CD4-positive, alpha-beta T cell (primary cell): Measurements from ENCODE around the gene CACNB3. TPM values are rescaled to one million over a fixed set of nuclear protein-coding genes. Genes with fewer than 3 reads are reported as not detected.

ENCODE experiments used
- ATAC-seq: fragments of 200-7000 bp; cut with Tn5 transposase; one replicate; pipeline ENCODE4 v1.10.0; 2022; ENCODE audit warnings: mild to moderate bottlenecking; ENCODE audit not compliant: poor library complexity
- CTCF ChIA-PET: fragments of 350-600 bp; sonication (Branson Sonifier 250); formaldehyde crosslinking; loops from one replicate; lab custom pipeline; 2021; ENCODE audit warnings: antibody characterized with exemption, inconsistent platforms; lab: Charles Lee
- POLR2A ChIA-PET: fragments of 350-600 bp; sonication (Branson Sonifier 250); formaldehyde crosslinking; loops from one replicate; lab custom pipeline; 2021; ENCODE audit warnings: antibody characterized with exemption, inconsistent platforms; lab: Charles Lee
- DNase-seq, 14 experiments: peaks; one replicate each; pipeline ENCODE4 v3.0.0-alpha.2; 2013 to 2020; ENCODE audit warnings: mixed read lengths in 2 of 14
- H3K27ac ChIP-seq, 2 donors: one replicate each; pipeline versions ENCODE4 v1.5.1 to v1.7.0; 2013; ENCODE audit warnings: low read length in 2 of 2, low read depth in 1 of 2, mild to moderate bottlenecking in 1 of 2
- H3K27me3 ChIP-seq, 2 experiments: 1 replicate in 1 of 2; 2 replicates in 1 of 2; pipeline versions ENCODE4 v1.6.1 to v1.7.0; 2013; ENCODE audit warnings: low read length in 2 of 2, control low read depth in 1 of 2, mild to moderate bottlenecking in 1 of 2, moderate library complexity in 1 of 2; ENCODE audit not compliant: insufficient read depth in 2 of 2, control insufficient read depth in 1 of 2
- H3K36me3 ChIP-seq: one replicate; pipeline ENCODE4 v1.6.1; 2013; ENCODE audit warnings: low read length, control low read depth; ENCODE audit not compliant: insufficient read depth
- H3K4me1 ChIP-seq: one replicate; pipeline ENCODE4 v1.6.1; 2013; ENCODE audit warnings: low read length, control low read depth; ENCODE audit not compliant: insufficient read depth
- H3K4me3 ChIP-seq: one replicate; pipeline ENCODE4 v1.5.1; 2013; ENCODE audit warnings: mild to moderate bottlenecking, low read length, moderate library complexity
- H3K9me3 ChIP-seq, 2 experiments: 1 replicate in 1 of 2; 2 replicates in 1 of 2; pipeline versions ENCODE4 v1.6.1 to v1.7.0; 2013; ENCODE audit warnings: low read length in 2 of 2, mild to moderate bottlenecking in 2 of 2, control low read depth in 1 of 2, moderate library complexity in 1 of 2; ENCODE audit not compliant: control insufficient read depth in 1 of 2, insufficient read depth in 1 of 2
- H3K27ac Mint-ChIP-seq: one replicate; pipeline ENCODE4 v1.8.0; 2020; ENCODE audit warnings: mixed read lengths
- H3K27me3 Mint-ChIP-seq: one replicate; pipeline ENCODE4 v1.8.0; 2021; ENCODE audit warnings: mixed read lengths
- H3K36me3 Mint-ChIP-seq: one replicate; pipeline ENCODE4 v1.8.0; 2021; ENCODE audit warnings: low read depth, mixed read lengths
- H3K4me1 Mint-ChIP-seq: one replicate; pipeline ENCODE4 v1.8.0; 2021; ENCODE audit warnings: low read depth, mixed read lengths
- H3K4me3 Mint-ChIP-seq: one replicate; pipeline ENCODE4 v1.8.0; 2020; ENCODE audit warnings: mild to moderate bottlenecking, mixed read lengths
- H3K9me3 Mint-ChIP-seq: one replicate; pipeline ENCODE4 v1.8.0; 2020; ENCODE audit warnings: mixed read lengths
- intact Hi-C, 2 experiments: fragments of 100-400 bp; cut with DNase I in 1 of 2; cut with micrococcal nuclease in 1 of 2; formaldehyde crosslinking; loops; one replicate each; pipeline versions ENCODE4 v1.15.1 to v1.9.0; 2023 to 2025; cut with DNase I, micrococcal nuclease
- total RNA-seq, 174 experiments: library from RNA in 2 of 174; stranded (reverse) in 2 of 174; gene quantifications; one replicate each; pipeline ENCODE4 v1.2.3 and lab custom pipeline; 2021 to 2026
- TF ChIP-seq, protein P1 (sequence below): fragments of 200-600 bp; IDR thresholded peaks from one replicate; pipeline ENCODE4 v1.8.0; 2022; ENCODE audit warnings: antibody characterized with exemption, mild to moderate bottlenecking

Gene CACNB3
- total RNA-seq, 2 experiments from 2014 or later, result 3.9 to 5.7 TPM

DNA sequence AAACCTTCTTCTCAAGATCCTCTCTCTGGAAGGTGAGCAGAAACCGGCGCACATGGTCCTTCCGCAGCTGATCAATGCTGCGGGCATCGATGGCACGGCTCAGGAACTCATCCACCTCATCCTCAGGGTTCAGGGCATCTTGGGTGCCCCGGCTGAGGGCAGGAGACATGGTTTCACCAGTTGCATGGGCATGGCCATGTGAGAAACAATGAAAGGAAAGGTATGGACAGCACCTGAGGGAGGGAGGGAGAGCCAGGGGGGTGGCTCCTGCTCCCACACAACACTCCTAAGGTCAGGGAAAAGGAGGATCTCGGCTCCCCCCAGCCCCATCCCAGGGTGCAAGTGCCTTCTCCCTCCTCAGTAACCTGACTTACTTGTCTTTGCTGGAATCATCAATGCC, 43.0 kb upstream of the CACNB3 start:
- Histone ChIP-seq H3K36me3 (no peaks in the 10 kb centered on the region), H3K27ac (no peak overlapping the region), H3K27me3 (no peaks in the 10 kb centered on the region), H3K4me3 (no peak overlapping the region), H3K4me1 (no peaks in the 10 kb centered on the region), H3K9me3 (peaks cover 0 to 4% of the 10 kb centered on the region in 2 experiments)
- Mint-ChIP-seq H3K4me1 (no peaks in the 10 kb centered on the region), H3K36me3 (no peaks in the 10 kb centered on the region), H3K27me3 (no peaks in the 10 kb centered on the region), H3K27ac (no peak overlapping the region), H3K4me3 (no peak overlapping the region), H3K9me3 (no peaks in the 10 kb centered on the region)
- no peak for ATAC-seq
- ChIA-PET POLR2A (no interaction called here), CTCF (no interaction called here)
- no peak for DNase-seq
- TF ChIP-seq, protein P1, sequence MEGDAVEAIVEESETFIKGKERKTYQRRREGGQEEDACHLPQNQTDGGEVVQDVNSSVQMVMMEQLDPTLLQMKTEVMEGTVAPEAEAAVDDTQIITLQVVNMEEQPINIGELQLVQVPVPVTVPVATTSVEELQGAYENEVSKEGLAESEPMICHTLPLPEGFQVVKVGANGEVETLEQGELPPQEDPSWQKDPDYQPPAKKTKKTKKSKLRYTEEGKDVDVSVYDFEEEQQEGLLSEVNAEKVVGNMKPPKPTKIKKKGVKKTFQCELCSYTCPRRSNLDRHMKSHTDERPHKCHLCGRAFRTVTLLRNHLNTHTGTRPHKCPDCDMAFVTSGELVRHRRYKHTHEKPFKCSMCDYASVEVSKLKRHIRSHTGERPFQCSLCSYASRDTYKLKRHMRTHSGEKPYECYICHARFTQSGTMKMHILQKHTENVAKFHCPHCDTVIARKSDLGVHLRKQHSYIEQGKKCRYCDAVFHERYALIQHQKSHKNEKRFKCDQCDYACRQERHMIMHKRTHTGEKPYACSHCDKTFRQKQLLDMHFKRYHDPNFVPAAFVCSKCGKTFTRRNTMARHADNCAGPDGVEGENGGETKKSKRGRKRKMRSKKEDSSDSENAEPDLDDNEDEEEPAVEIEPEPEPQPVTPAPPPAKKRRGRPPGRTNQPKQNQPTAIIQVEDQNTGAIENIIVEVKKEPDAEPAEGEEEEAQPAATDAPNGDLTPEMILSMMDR, result no peak
- intact Hi-C loops, result no loop called here

DNA sequence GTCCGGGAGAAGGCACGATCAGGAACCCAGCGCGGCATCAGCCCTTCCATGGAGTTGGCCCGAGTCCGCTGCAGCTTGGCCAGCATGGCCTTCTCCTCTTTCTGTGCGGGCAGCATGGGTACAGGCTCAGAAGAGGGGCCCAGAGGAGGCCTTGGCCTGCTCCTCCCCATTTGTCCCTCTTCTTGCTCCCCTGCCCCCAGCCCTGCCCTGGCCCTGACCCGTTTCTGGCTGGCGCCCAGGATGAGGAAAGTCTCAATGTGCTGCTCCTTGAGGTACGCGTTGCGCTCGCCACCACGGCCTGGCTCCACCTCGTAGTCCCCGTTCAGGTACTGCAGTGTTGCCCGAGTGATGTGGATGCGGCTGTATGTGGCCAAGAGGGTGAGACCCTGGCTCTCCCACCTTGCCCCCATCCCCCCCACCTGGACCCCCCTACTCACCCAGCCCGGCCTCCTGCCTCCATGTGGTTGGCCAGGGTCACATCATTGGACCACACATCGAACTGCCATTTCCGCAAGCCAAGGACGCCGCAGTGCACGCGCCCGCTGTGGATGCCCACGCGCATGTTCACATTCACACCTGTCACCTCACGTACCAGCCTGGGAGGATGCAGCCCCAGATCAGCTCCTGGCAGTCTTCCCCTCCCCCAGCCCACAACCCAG, 42.2 kb upstream of the CACNB3 start:
- H3K27me3 Mint-ChIP-seq, result no peaks in the 10 kb centered on the region
- DNase-seq (no peak), ATAC-seq (no peak)
- H3K36me3 Mint-ChIP-seq, result no peaks in the 10 kb centered on the region
- H3K4me1 ChIP-seq, result no peaks in the 10 kb centered on the region
- no peak overlapping the region for H3K27ac Mint-ChIP-seq
- ChIA-PET POLR2A (no interaction called here), CTCF (no interaction called here)
- no peaks in the 10 kb centered on the region for H3K4me1 Mint-ChIP-seq
- H3K27ac ChIP-seq, result no peak overlapping the region
- H3K4me3 ChIP-seq, result no peak overlapping the region
- no peaks in the 10 kb centered on the region for H3K27me3 ChIP-seq
- no peaks in the 10 kb centered on the region for H3K36me3 ChIP-seq
- no peaks in the 10 kb centered on the region for H3K9me3 Mint-ChIP-seq
- no peak overlapping the region for H3K4me3 Mint-ChIP-seq
- TF ChIP-seq, protein P1, result no peak
- peaks cover 0 to 4% of the 10 kb centered on the region in 2 experiments for H3K9me3 ChIP-seq
- intact Hi-C loops, result no loop called here

DNA sequence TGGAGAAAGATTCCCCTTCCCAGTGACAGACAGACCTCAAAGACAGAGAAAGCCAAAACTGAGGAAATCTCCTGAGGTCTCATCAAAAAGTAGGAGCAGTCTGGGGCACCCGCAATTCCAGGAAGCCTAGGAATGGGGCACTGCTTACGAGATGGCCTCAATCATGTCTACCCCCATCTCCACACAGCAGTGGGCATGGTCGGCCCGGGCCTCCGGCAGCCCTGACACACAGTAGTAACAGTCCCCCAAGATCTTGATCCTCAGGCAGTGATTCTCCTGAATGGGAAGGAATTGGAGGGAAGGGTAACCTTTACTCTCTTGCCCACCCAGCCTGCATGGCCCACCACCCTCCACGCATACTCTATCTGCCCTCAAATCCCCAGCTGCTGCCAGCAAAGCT, 41.3 kb upstream of the CACNB3 start:
- no peaks in the 10 kb centered on the region for H3K4me1 ChIP-seq
- Mint-ChIP-seq H3K27ac (no peak overlapping the region), H3K27me3 (no peaks in the 10 kb centered on the region), H3K4me3 (no peak overlapping the region), H3K36me3 (no peaks in the 10 kb centered on the region), H3K9me3 (no peaks in the 10 kb centered on the region), H3K4me1 (no peaks in the 10 kb centered on the region)
- peaks cover 0 to 4% of the 10 kb centered on the region in 2 experiments for H3K9me3 ChIP-seq
- no peaks in the 10 kb centered on the region for H3K27me3 ChIP-seq
- CTCF ChIA-PET, result no interaction called here
- H3K36me3 ChIP-seq, result no peaks in the 10 kb centered on the region
- DNase-seq (no peak), ATAC-seq (no peak)
- no peak overlapping the region for H3K4me3 ChIP-seq
- TF ChIP-seq, protein P1, result no peak
- POLR2A ChIA-PET, result no interaction called here
- no peak overlapping the region for H3K27ac ChIP-seq
- intact Hi-C loops, result no loop called here
